Fibroblast of lung (primary cell): ENCODE measurements around the gene PFKFB3. TPM values are rescaled to one million over a fixed set of nuclear protein-coding genes. Genes with fewer than 3 reads are reported as not detected.
"Not testable (repeated sequence)": the region's sequence is repeated elsewhere in the genome, so short reads cannot be mapped to it uniquely, and the experiment has no call there.

Experiments
- DNase-seq, 2 donors: peaks; one replicate each; pipeline versions ENCODE4 v3.0.0 to v3.0.0-alpha.2; 2010; ENCODE audit warnings: low read depth in 2 of 2
- H2AFZ ChIP-seq: 2 replicates; pipeline ENCODE4 v1.5.1; 2012; ENCODE audit warnings: low read length, control low read depth, inconsistent platforms
- H3K27ac ChIP-seq: 2 replicates; pipeline ENCODE4 v1.5.1; 2011; ENCODE audit warnings: low read length, control low read depth; ENCODE audit not compliant: insufficient read depth
- H3K27me3 ChIP-seq: 2 replicates; pipeline ENCODE4 v1.5.1; 2011; ENCODE audit warnings: mild to moderate bottlenecking, low read length; ENCODE audit not compliant: control insufficient read depth, insufficient read depth
- H3K36me3 ChIP-seq: 2 replicates; pipeline ENCODE4 v1.5.1; 2011; ENCODE audit warnings: low read length; ENCODE audit not compliant: control insufficient read depth, insufficient read depth
- H3K4me1 ChIP-seq: 2 replicates; pipeline ENCODE4 v1.5.1; 2011; ENCODE audit warnings: low read length; ENCODE audit not compliant: control insufficient read depth, insufficient read depth; ENCODE audit errors: extremely low read depth
- H3K4me2 ChIP-seq: 2 replicates; pipeline ENCODE4 v1.5.1; 2011; ENCODE audit warnings: low read length, control low read depth; ENCODE audit not compliant: insufficient read depth; ENCODE audit errors: extremely low read depth
- H3K4me3 ChIP-seq, 4 experiments: fragments of 200-600 bp in 1 of 4; sonication (generic) in 1 of 4; replicated peaks in 1 of 4; 2 replicates each; pipeline ENCODE4 v1.5.1; 2011 to 2016; ENCODE audit warnings: low read length in 4 of 4, low read depth in 3 of 4, mild to moderate bottlenecking in 3 of 4, control low read depth in 2 of 4, inconsistent platforms in 1 of 4, mixed read lengths in 1 of 4; ENCODE audit not compliant: insufficient read depth in 1 of 4; ENCODE audit errors: control extremely low read depth in 1 of 4
- H3K79me2 ChIP-seq: 2 replicates; pipeline ENCODE4 v1.5.1; 2012; ENCODE audit warnings: mild to moderate bottlenecking, low read length, inconsistent platforms; ENCODE audit not compliant: control insufficient read depth, insufficient read depth
- H3K9ac ChIP-seq: 2 replicates; pipeline ENCODE4 v1.5.1; 2011; ENCODE audit warnings: mild to moderate bottlenecking, low read length, control low read depth; ENCODE audit not compliant: insufficient read depth
- H3K9me3 ChIP-seq: 2 replicates; pipeline ENCODE4 v1.5.1; 2012; ENCODE audit warnings: low read depth, low read length; ENCODE audit not compliant: control insufficient read depth, insufficient read depth
- H4K20me1 ChIP-seq: 2 replicates; pipeline ENCODE4 v1.5.1; 2011; ENCODE audit warnings: low read length; ENCODE audit not compliant: control insufficient read depth, insufficient read depth; ENCODE audit errors: extremely low read depth
- EZH2 ChIP-seq: IDR thresholded peaks from 2 replicates; pipeline ENCODE4 v1.5.1; 2012; ENCODE audit warnings: low read length, control low read depth, mild to moderate bottlenecking; ENCODE audit errors: missing control alignments
- polyA plus RNA-seq, 2 donors: library from polyadenylated mRNA; depleted of rRNA in 1 of 2; stranded (reverse) in 1 of 2; unstranded in 1 of 2; fragments of >200 nt; gene quantifications; 2 replicates each; pipeline ENCODE4 v1.2.1, GENCODE V29; 2011 to 2012; ENCODE audit warnings: missing spikeins in 1 of 2
- total RNA-seq: library from RNA; depleted of rRNA; stranded (reverse); fragments of >200 nt; gene quantifications from 2 replicates; pipeline ENCODE4 v1.2.1, GENCODE V29; 2014
- TF ChIP-seq, protein P1 (sequence below), 2 donors: IDR thresholded peaks in 1 of 2; conservative IDR thresholded peaks in 1 of 2; 1 replicate in 1 of 2; 2 replicates in 1 of 2; pipeline ENCODE4 v1.5.1; 2011 to 2012; ENCODE audit warnings: low read length in 2 of 2, control low read depth in 1 of 2, inconsistent platforms in 1 of 2, low read depth in 1 of 2, mild to moderate bottlenecking in 1 of 2

Gene PFKFB3
- total and polyA plus RNA-seq, 2 donors (not counting 1 experiment from before 2014, with no cell fraction given), result 14.2 to 25.8 TPM

DNA sequence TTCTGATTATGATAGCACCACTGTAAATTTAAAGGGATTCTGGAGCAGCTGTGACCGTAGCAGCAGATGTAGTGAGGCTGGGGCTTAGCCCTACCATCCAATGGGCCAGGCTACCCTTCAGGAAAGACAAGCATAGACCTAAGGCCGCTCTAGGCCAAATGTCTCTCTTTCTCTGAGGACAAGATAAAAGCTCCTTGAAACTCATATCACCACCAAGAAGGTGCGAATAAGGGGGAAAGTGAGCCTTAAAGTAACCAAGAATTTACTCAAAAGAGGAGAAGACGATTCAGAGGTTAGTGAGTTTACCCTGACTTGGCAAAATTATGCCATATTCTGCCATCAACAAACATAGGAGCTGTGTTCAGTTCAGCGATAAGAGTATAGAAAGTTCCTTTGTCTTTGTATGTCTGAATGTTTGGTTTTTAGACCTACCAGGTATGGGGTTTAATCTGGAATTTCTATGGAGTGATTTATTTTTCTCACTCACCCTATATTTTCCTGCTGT lies 79.8 kb downstream of the PFKFB3 start:
- Histone ChIP-seq H4K20me1 (no peaks in the 10 kb centered on the region), H3K79me2 (no peaks in the 10 kb centered on the region), H2AFZ (no peak overlapping the region), H3K4me3 (no peak overlapping the region), H3K9me3 (no peaks in the 10 kb centered on the region), H3K9ac (no peak overlapping the region), H3K4me2 (no peak overlapping the region), H3K27me3 (no peaks in the 10 kb centered on the region), H3K4me1 (peaks cover 7% of the 10 kb centered on the region), H3K36me3 (no peaks in the 10 kb centered on the region), H3K27ac (no peak overlapping the region)
- TF ChIP-seq, protein P1, sequence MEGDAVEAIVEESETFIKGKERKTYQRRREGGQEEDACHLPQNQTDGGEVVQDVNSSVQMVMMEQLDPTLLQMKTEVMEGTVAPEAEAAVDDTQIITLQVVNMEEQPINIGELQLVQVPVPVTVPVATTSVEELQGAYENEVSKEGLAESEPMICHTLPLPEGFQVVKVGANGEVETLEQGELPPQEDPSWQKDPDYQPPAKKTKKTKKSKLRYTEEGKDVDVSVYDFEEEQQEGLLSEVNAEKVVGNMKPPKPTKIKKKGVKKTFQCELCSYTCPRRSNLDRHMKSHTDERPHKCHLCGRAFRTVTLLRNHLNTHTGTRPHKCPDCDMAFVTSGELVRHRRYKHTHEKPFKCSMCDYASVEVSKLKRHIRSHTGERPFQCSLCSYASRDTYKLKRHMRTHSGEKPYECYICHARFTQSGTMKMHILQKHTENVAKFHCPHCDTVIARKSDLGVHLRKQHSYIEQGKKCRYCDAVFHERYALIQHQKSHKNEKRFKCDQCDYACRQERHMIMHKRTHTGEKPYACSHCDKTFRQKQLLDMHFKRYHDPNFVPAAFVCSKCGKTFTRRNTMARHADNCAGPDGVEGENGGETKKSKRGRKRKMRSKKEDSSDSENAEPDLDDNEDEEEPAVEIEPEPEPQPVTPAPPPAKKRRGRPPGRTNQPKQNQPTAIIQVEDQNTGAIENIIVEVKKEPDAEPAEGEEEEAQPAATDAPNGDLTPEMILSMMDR (conservative IDR thresholded peaks at IDR 0.05 in 1 of 2, IDR thresholded peaks at IDR 0.05 in 1 of 2; ENCODE audit: low read depth in 1 of 2, low read length in 2 of 2), result no peak
- TF ChIP-seq EZH2, result no peak
- no peak for DNase-seq

DNA sequence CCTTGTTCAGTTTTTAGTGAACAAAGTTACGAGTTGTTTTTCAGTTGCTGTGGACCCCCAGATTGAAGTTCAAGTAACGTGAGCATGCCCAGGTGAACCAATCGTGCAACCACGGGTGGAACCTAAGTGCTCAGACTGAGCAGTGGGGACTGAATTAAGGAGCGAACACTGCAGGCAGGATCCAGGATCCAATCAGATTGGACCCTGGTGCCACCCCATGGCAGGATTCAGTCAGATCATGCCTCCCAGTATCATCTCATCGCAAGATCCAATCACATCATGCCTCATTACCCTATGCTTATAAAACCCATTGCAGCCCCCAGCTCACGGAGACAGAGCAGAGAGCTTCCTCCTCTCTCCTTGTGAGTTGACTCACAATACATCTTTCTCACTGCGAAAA lies 80.9 kb downstream of the PFKFB3 start:
- Histone ChIP-seq H3K4me1 (peaks cover 7% of the 10 kb centered on the region), H3K4me2 (no peak overlapping the region), H3K27ac (no peak overlapping the region), H3K4me3 (no peak overlapping the region), H3K9me3 (no peaks in the 10 kb centered on the region), H3K79me2 (no peaks in the 10 kb centered on the region), H3K27me3 (no peaks in the 10 kb centered on the region), H2AFZ (no peak overlapping the region), H4K20me1 (no peaks in the 10 kb centered on the region), H3K9ac (no peak overlapping the region), H3K36me3 (no peaks in the 10 kb centered on the region)
- TF ChIP-seq, protein P1 (conservative IDR thresholded peaks at IDR 0.05 in 1 of 2, IDR thresholded peaks at IDR 0.05 in 1 of 2; ENCODE audit: low read depth in 1 of 2, low read length in 2 of 2), result no peak
- TF ChIP-seq EZH2, result no peak
- DNase-seq, result no peak

DNA sequence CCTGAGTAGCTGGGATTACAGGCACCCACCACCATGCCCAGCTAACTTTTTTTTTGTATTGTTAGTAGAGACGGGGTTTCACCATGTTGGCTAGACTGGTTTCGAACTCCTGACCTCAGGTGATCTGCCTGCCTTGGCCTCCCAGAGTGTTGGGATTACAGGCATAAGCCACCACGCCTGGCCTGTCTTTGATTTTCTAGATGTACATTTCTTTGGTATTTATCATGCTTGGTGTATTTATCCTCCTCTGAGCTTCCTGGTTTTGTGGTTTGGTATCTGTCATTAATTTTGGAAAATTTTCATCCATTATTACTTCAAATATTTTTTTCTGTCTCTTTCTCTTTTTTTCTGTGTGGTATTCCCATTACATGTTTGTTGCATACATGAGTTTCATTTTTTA lies 87.9 kb downstream of the PFKFB3 start:
- H3K9ac ChIP-seq, H3K27ac ChIP-seq, H3K4me3 ChIP-seq, H4K20me1 ChIP-seq, H3K4me1 ChIP-seq, H3K79me2 ChIP-seq, H3K4me2 ChIP-seq, H2AFZ ChIP-seq, H3K27me3 ChIP-seq, H3K9me3 ChIP-seq, H3K36me3 ChIP-seq: not testable (repeated sequence)
- peak in 1 of 2 donors; percentile 45 for DNase-seq
